GM12864 (cell line): ENCODE measurements around the gene KIF6.
A peak's percentile ranks its signal among the peaks of the same experiment; 100 is the strongest.

Source experiments
- DNase-seq: peaks from one replicate; pipeline ENCODE4 v3.0.0-alpha.2; 2011; ENCODE audit warnings: low read depth
- H3K4me3 ChIP-seq: 2 replicates; pipeline ENCODE4 v1.5.1; 2011; ENCODE audit warnings: mild to moderate bottlenecking, low read depth, low read length, control low read depth
- TF ChIP-seq, protein P1 (sequence below): IDR thresholded peaks from 2 replicates; pipeline ENCODE4 v1.5.1; 2011; ENCODE audit warnings: low read depth, mild to moderate bottlenecking, moderate library complexity, low read length, control low read depth, inconsistent platforms; ENCODE audit errors: missing control alignments

Gene KIF6

DNA sequence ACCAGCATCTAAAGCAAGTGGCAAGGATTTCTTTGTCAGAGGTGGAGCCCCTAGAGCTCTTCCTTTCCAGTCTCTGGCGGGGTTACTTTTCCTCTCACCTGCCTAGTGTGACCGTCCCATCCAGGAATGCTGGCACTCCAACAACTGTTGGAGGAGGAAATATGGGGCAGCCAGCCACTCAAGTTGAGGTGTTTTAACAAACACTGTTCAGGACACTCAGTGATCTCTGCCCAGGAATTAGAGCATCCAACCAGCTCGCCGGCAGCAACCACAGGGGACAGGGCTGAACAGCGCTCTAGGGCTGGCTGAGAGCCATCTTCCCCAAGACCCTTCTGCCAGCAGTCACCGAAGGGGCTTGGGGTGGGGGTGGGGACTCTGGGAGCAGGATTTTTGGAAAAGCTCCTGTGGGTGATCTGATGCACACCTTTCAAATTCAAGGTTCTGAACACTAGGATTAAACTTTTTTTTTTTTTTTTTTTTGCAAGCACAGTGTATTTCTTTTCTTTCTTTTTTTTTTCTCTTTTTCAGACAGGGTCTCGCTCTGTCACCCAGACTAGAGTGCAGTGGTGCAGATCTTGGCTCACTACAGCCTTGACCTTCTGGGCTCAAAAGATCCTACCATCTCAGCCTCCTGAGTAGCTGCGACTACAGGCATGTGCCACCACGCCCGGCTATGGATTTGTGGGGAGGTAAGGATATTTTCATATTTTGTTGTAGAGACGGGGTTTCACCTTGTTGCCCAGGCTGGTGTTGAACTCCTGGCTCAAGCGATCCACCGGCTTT lies 374.3 kb downstream of the KIF6 start:
- H3K4me3 ChIP-seq: no peak overlapping the region
- TF ChIP-seq, protein P1, sequence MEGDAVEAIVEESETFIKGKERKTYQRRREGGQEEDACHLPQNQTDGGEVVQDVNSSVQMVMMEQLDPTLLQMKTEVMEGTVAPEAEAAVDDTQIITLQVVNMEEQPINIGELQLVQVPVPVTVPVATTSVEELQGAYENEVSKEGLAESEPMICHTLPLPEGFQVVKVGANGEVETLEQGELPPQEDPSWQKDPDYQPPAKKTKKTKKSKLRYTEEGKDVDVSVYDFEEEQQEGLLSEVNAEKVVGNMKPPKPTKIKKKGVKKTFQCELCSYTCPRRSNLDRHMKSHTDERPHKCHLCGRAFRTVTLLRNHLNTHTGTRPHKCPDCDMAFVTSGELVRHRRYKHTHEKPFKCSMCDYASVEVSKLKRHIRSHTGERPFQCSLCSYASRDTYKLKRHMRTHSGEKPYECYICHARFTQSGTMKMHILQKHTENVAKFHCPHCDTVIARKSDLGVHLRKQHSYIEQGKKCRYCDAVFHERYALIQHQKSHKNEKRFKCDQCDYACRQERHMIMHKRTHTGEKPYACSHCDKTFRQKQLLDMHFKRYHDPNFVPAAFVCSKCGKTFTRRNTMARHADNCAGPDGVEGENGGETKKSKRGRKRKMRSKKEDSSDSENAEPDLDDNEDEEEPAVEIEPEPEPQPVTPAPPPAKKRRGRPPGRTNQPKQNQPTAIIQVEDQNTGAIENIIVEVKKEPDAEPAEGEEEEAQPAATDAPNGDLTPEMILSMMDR: no peak
- DNase-seq: no peak

DNA sequence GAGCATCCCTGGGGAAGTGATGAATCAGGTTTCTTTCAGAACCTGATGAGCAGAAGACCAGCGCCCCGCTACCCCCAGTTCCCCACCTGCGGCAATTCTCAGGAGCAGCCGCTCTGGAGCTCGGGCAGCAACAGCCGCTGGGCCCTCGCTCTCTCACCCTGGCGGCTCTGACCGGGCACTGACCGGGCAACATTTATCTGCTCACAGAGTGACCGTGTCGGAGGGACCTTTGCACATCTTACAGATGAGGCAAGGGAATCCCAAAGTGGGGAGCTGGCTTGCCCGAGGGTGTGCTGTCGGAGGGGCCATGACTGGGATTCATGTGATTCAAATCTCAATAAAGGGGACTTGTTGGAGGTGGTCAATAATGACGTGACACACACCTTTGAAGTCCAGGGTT lies 376.5 kb downstream of the KIF6 start:
- DNase-seq: no peak
- H3K4me3 ChIP-seq: no peak overlapping the region
- TF ChIP-seq, protein P1: no peak

DNA sequence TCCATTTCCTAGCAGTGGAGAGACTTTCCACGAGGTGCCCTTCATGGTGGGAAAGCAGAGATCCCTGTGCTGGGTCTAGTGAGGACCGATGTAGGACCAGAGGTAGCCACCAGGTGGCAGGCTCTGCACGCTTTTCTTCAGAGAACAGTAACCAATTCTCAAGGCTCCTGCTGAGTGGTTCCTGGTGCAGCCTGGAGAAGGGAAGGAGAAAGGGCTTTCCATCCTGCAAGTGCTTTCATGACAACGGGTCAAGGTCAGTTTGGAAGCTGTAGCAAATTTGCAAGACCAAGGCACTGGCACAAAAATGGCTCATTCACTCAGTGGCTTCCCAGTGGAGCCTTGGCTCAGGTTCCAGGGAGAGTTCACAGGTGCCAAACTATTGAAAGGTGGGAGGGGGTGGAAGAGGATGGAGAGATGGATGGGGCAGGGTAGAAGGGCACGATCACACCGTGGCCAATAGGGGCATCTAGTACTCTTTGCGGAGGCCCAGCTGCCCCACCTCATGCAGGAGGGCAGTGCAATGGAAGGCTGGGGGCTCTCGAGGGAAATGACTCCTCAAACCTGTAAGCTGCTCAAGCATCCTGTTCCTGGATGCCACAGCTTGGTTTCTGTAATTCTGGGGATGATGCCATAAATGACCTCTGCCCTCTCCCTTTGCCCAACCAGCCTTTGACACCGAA lies 377.2 kb downstream of the KIF6 start:
- H3K4me3 ChIP-seq: no peak overlapping the region
- DNase-seq: peak; percentile 12
- TF ChIP-seq, protein P1: peak; percentile 94

DNA sequence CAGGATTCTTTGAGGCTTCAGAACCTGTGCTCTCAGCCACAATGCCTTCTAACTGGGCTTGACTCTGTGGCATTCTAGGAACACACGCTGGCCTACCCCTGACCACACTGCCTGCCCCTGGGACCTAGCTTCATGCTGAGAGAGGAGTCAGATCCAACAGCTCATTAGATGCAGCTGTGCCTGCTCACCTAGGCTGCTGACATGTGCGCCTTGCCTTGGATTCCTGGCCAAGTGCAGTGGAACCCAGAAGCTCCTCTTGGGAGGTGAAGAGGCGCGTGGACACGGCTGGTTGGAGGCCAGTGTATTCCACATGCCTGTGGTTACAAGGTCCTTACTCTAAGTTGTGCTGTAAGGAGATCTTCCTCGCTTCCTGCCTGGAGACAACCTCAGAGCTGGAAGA lies 378.0 kb downstream of the KIF6 start:
- no peak overlapping the region for H3K4me3 ChIP-seq
- TF ChIP-seq, protein P1: no peak
- DNase-seq: no peak

DNA sequence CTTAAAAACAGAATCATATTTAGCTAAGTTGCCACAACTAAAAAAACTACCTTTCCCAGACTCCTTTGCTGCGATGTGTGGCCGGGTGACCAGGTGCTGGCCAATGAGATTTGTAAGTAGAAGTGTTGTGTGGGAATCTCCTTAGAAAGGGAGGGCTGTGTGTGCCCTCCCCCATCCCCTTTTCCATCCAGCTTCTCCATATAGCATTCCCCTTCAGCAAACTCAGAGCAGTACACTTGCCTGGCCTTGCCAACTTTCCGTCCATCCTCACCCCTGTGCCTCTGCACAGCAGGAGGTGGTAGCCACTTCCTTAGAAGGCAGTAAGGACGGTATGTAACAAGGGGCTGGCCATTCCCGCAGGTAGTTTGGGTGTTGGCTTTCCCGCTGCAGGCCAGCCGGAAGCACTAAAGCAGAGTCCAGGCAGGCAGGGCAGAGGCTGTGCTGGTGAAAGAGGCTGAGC lies 380.4 kb downstream of the KIF6 start:
- no peak for DNase-seq
- H3K4me3 ChIP-seq: no peak overlapping the region
- TF ChIP-seq, protein P1: no peak

DNA sequence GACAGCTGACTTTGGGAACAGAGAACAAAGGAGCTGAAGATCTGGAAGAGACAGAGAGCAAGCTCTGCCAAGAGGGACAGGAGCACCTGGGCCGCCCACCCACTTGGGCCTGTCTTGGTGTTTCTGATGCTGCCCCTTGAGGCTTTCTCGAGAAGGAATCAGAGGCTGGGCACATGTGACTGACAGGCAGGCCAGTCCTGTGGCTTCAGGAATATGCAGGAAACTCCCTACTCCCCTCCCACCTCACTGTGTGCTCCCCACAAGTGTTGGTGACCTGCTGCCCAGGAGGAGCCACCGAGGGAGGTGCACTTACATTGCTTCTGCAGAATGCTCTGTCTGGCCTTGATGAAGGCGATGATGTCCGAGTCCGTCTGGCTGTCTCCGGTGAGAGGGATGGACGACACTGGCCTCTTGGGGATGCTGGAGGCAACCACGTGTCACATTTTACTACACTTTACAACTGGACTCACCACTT lies 381.8 kb downstream of the KIF6 start:
- TF ChIP-seq, protein P1: no peak
- DNase-seq: no peak
- no peak overlapping the region for H3K4me3 ChIP-seq
